ENCODE results near the gene PERM1. TPM values are rescaled to one million over a fixed set of nuclear protein-coding genes. Genes with fewer than 3 reads are reported as not detected.
A peak's percentile ranks its signal among the peaks of the same experiment; 100 is the strongest.

The PERM1 gene
- total RNA-seq, 2 donors from 2014 or later, result not detected

DNA sequence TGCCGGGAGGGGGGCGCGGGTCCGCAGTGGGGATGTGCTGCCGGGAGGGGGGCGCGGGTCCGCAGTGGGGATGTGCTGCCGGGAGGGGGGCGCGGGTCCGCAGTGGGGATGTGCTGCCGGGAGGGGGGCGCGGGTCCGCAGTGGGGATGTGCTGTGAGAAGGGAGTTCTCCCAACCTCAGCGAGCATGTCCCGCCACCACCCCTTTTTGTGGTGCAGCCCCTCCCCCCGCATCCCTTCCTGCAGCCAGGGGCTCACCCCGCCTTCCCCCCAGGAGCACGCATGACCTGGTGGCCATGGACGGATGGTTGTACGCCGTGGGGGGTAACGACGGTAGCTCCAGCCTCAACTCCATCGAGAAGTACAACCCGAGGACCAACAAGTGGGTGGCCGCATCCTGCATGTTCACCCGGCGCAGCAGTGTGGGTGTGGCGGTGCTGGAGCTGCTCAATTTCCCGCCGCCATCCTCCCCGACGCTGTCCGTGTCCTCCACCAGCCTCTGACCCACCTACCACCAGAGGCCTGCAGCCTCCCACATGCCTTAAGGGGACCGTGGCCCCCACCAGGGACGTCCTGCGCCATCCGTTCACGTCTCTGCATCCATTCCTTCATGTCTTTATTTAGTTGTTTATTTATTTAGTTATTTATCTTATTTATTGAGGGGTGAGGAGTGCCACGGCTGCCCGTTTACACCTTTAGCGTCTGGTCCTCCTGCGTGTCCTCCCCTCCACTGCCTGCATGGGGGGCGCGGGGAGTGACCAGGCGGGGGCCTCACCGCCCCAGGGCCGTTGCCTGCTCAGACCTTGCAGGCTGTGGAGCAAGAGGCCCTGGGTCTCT, 17.0 kb downstream of the PERM1 start:
- Mint-ChIP-seq H3K36me3 (no peaks in the 10 kb centered on the region), H3K9me3 (peaks cover 0 to 7% of the 10 kb centered on the region in 2 donors), H3K27ac (no peak overlapping the region)
- ATAC-seq (no peak), DNase-seq (ENCODE audit: low spot score in 2 of 2) (no peak)

DNA sequence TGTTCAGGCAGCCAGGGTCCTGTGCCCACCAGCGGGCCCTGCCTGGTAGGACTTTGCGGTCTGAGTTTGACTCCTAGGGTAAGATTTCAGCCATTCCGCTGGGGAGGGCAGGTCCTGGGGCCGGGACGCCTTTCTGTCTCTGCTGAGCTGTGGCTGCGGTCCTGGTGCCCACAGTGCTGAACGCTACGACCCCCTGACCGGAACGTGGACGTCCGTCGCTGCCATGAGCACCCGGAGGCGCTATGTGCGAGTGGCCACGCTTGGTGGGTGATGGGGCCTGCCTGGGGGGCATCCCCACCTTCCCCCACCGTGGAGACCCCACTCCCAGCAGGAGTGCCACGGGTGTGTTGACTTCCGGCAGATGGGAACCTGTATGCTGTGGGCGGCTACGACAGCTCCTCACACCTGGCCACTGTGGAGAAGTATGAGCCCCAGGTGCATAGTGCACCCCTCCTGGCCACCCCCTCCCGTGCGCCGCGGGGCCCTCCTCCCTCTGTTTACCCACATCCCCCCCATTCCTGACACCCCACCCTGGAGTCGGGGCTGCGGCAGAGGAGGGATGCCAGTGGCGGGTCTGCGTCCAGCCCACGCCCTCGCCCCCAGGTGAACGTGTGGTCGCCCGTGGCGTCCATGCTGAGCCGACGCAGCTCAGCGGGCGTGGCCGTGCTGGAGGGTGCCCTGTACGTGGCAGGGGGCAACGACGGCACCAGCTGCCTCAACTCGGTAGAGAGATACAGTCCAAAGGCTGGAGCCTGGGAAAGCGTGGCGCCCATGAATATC, 18.0 kb downstream of the PERM1 start:
- ATAC-seq (no peak), DNase-seq (ENCODE audit: low spot score in 2 of 2) (no peak)
- peaks cover 0 to 2% of the 10 kb centered on the region in 2 donors for H3K36me3 Mint-ChIP-seq
- H3K27ac Mint-ChIP-seq, result no peak overlapping the region
- H3K9me3 Mint-ChIP-seq, result no peaks in the 10 kb centered on the region

DNA sequence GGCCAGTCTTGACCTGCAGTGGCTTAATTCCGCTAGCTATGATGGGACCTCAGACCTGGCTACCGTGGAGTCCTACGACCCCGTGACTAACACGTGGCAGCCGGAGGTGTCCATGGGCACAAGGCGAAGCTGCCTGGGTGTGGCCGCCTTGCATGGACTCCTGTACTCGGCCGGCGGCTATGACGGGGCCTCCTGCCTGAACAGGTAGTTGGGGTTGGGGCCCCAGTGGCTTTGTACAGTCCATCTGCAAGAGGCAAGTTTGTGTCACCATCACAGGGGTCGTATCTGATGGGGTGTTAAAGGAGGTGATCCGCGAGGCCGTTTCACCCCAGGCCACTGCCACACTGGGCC, 18.6 kb downstream of the PERM1 start:
- Mint-ChIP-seq H3K27ac (no peak overlapping the region), H3K9me3 (no peaks in the 10 kb centered on the region), H3K36me3 (peaks cover 5 to 9% of the 10 kb centered on the region in 2 donors)
- ATAC-seq (no peak), DNase-seq (ENCODE audit: low spot score in 2 of 2) (no peak)

DNA sequence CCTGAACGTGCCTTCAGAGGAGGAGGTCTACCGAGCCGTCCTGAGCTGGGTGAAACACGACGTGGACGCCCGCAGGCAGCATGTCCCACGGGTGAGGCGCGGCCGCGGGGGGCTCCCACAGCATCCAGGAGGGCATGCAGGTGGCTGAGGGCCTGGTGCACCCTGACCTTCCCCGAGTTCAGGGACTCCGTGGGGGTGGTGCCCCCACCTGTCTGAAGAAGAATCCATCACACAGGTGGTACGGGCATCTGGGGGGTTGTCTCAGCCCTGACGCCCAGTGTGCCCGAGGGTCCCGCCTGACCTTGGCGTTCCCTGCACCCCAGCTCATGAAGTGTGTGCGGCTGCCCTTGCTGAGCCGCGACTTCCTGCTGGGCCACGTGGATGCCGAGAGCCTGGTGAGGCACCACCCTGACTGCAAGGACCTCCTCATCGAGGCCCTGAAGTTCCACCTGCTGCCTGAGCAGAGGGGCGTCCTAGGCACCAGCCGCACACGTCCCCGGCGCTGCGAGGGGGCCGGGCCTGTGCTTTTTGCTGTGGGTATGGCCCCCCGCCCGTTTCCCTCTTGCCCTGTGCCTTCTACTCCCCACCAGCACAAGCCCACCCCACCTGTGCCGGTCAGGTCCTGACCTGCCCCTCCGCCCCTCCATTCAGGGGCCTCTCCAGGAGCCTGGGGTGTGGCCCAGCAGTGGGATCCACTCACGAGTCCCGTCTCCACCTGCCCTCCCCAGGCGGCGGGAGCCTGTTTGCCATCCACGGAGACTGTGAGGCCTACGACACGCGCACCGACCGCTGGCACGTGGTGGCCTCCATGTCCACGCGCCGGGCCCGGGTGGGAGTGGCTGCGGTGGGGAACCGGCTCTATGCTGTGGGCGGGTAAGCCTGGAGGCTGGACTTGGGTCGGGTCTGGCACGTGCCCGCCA, 19.3 kb downstream of the PERM1 start:
- ATAC-seq (no peak), DNase-seq (ENCODE audit: low spot score in 2 of 2) (no peak)
- Mint-ChIP-seq H3K36me3 (peaks cover 6 to 12% of the 10 kb centered on the region in 2 donors), H3K9me3 (no peaks in the 10 kb centered on the region), H3K27ac (no peak overlapping the region)

DNA sequence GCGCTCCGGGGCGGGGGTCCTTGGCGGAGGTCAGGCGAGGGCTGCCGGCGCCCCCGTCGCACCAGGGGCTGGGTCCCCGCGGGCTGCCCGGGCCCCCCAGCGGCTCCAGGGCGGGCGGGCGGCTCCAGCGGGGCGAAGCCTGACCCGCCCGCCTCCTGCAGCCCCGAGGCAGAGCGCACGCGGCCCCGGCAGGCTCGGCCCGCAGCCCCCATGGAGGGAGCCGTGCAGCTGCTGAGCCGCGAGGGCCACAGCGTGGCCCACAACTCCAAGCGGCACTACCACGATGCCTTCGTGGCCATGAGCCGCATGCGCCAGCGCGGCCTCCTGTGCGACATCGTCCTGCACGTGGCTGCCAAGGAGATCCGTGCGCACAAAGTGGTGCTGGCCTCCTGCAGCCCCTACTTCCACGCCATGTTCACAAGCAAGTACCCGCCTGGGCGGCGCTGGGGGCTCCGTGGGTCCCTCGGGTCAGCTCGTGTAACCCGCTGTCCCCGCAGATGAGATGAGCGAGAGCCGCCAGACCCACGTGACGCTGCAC, 20.7 kb downstream of the PERM1 start:
- Mint-ChIP-seq H3K9me3 (no peaks in the 10 kb centered on the region), H3K36me3 (peaks cover 6 to 22% of the 10 kb centered on the region in 2 donors), H3K27ac (no peak overlapping the region)
- DNase-seq (ENCODE audit: low spot score in 2 of 2) (no peak), ATAC-seq (no peak)

DNA sequence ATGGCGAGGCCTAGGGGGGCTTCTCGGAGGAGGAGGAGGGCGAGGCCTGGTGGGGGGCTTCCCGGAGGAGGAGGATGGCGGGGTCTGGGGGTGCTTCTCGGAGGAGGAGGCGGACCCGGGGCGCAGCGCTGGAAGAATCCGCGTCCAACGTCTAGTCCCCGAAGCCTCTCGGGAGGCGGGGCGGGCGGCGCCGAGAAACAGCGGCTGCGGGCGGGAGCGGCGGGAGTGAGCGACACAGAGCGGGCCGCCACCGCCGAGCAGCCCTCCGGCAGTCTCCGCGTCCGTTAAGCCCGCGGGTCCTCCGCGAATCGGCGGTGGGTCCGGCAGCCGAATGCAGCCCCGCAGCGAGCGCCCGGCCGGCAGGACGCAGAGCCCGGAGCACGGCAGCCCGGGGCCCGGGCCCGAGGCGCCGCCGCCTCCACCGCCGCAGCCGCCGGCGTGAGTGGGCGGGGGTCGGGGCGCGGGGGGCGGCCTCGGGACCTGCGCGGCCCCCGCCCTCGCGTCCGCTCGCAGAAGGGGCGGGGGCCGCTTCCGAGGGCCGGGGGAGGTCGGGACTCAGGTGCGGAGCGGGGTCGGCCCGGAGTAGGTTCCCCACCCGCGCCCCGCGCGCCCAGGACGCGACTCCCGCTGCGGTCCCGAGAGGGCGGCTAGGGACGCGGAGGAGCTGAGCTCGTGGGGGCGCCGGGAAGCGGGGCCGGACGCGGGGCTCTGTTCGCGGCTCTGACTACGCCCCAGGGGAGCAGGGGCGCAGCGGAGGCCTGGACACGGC, 21.3 kb downstream of the PERM1 start, which contains the start of gene KLHL17:
Gene KLHL17, plus strand, starts transcription at position 222 of the 769 bp plus-strand sequence. Its CDS starts 110 bp downstream, at position 332.
- H3K9me3 Mint-ChIP-seq, result no peaks in the 10 kb centered on the region
- peak within 1 kb of the TSS in 1 of 2 donors; percentile 53 for H3K27ac Mint-ChIP-seq
- DNase-seq (ENCODE audit: low spot score in 2 of 2) (peak in 1 of 2 donors; percentile 89), ATAC-seq (peak; percentile 45 to 74)
- H3K36me3 Mint-ChIP-seq, result peaks cover 6 to 27% of the 10 kb centered on the region in 2 donors

DNA sequence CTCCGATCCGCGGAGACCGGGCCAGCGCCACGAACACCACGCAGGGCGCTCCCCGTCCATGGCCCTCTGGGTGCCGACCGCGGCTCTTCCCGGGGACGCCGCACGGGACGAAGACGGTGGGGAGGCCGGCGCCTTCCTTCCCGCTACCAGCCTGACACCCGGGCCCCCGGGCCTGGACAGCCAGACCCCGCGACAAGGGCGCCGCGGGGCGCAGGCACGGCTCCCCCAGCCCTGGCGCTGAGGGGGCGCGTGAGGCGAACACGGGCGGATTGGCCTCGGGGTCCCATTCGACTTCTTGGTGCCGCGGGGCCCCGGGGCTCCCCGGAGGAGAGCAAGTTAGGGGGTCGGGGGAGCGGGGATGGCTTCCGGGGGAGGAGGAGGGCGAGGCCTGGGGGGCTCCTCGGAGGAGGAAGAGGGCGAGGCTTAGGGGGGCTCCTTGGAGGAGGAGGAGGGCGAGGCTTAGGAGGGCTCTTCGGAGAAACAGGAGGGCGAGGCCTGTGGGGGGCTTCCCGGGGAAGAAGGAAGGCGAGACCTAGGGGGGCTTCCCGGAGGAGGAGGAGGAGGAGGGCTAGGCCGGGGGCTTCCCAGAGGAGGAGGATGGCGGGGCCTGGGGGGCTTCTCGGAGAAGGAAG, 22.0 kb downstream of the PERM1 start:
- H3K27ac Mint-ChIP-seq, result peak overlapping the region in 1 of 2 donors; percentile 53
- peak; percentile 11 to 26 for ATAC-seq
- H3K36me3 Mint-ChIP-seq, result peaks cover 12 to 34% of the 10 kb centered on the region in 2 donors
- no peak for DNase-seq (ENCODE audit: low spot score in 2 of 2)
- no peaks in the 10 kb centered on the region for H3K9me3 Mint-ChIP-seq

DNA sequence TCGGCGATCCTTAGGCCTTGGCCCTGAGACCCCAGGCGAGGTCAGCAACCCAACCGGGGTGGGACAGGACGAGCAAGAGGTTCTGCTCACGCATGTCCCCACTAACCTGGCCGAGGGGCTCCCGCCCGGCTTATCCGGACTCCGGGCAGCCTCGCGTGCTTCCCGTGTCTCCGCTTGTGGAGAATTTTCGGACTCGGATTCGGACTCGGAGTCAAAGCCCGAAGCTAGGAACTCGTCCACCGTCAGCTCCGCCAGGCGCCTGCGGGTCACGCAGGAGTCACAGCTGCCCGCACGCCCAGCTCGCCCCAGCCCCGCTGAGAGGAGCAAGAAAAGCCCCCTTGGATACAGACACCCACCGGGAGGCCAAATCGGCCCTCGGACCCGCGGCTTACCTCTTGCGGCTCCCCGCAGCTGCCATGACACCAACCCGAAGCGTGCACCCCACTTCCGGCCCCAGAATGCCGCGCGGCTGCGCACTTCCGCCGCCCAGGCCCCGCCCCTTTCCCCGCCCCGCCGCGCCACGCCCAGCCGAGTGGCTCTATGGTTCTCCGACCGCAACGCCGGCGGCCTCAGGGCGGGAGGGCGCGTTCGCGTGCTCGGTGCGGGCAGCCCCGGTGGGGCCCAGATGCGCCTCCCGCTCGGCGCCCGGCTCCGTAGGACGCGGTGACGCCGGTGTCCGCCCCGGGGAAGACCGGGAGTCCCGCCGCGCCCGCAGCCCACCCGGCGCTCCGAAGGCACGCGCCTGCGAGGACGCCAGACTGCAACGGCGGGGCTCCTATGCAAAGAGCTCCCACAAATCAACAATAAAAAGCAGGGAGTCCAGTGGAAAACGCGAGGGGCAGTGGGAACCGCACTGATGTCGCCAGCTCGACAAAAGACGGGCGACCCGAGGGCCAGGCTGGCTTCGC, 22.8 kb downstream of the PERM1 start, which contains the start of gene NOC2L:
Gene NOC2L, minus strand, starts transcription at position 434 of the 908 bp plus-strand sequence. Its CDS starts 16 bp downstream, at position 418.
- Mint-ChIP-seq H3K9me3 (no peaks in the 10 kb centered on the region), H3K36me3 (peaks cover 12 to 39% of the 10 kb centered on the region in 2 donors), H3K27ac (peak within 1 kb of the TSS; percentile 91 to 98)
- peak; percentile 89 to 92 for ATAC-seq
- DNase-seq (ENCODE audit: low spot score in 2 of 2), result peak; percentile 91 to 97

DNA sequence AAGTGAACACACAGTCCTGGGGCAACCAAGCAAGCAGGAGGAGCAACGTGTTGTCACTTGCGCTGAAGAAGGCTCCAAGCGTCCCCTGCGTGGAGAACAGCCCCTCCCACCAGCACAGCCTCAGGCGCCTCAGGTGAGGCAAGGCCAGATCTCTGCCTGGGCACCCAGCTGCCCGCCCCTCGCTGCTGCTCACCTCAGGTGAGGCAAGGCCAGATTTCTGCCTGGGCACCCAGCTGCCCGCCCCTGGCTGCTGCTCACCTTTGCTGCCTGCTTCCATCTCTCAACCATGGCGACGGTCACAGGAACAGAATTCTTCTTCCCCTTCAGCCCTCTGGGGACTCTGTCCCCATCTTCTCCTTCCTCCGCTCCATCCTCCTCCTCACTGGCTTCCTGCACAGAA, 25.3 kb downstream of the PERM1 start:
- ATAC-seq (no peak), DNase-seq (ENCODE audit: low spot score in 2 of 2) (no peak)
- Mint-ChIP-seq H3K27ac (peak overlapping the region in 1 of 2 donors; percentile 91), H3K9me3 (no peaks in the 10 kb centered on the region), H3K36me3 (peaks cover 12 to 44% of the 10 kb centered on the region in 2 donors)

DNA sequence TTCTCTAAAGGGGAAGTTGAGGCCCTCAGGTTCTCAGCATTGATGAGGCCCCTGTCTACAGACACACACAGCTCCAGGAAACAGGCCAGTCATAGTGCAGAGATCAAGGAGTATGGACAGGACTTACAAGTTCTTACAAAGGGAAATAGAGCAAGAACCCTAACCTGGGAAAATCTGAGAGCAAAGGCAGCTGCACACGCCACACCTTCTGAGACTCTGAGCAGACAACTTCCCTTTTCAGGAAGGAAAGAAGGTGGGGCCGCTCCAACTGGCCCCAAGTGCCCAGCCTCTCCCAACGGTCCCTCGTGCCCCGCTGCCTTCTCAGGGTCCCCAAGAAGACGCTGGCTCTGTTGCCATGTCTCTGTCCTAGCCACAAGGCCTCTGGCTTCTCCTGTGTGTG, 26.4 kb downstream of the PERM1 start:
- H3K9me3 Mint-ChIP-seq, result no peaks in the 10 kb centered on the region
- H3K36me3 Mint-ChIP-seq, result peaks cover 16 to 49% of the 10 kb centered on the region in 2 donors
- no peak for ATAC-seq
- DNase-seq (ENCODE audit: low spot score in 2 of 2), result no peak
- no peak overlapping the region for H3K27ac Mint-ChIP-seq

DNA sequence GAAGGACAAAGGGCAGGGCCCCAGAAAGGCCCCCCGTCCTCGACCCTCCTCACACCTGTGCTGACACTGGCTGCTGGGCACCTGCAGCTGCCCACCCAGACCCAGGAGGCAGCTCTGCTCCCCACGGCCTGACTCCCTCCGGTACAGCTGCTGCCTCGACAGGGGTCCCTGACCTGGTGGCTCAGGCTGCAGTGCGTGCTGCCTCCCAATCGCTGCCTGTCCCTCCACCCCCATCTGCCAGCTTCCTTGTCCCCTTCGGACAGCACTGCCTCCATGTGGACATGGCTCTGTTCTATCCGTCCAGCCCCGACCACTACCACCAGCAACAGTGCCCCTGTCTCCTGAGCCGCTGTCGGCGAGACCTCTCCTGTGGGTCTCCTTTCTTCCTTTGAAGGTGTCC, 27.0 kb downstream of the PERM1 start:
- no peaks in the 10 kb centered on the region for H3K9me3 Mint-ChIP-seq
- no peak for ATAC-seq
- no peak for DNase-seq (ENCODE audit: low spot score in 2 of 2)
- peaks cover 21 to 54% of the 10 kb centered on the region in 2 donors for H3K36me3 Mint-ChIP-seq
- H3K27ac Mint-ChIP-seq, result no peak overlapping the region

DNA sequence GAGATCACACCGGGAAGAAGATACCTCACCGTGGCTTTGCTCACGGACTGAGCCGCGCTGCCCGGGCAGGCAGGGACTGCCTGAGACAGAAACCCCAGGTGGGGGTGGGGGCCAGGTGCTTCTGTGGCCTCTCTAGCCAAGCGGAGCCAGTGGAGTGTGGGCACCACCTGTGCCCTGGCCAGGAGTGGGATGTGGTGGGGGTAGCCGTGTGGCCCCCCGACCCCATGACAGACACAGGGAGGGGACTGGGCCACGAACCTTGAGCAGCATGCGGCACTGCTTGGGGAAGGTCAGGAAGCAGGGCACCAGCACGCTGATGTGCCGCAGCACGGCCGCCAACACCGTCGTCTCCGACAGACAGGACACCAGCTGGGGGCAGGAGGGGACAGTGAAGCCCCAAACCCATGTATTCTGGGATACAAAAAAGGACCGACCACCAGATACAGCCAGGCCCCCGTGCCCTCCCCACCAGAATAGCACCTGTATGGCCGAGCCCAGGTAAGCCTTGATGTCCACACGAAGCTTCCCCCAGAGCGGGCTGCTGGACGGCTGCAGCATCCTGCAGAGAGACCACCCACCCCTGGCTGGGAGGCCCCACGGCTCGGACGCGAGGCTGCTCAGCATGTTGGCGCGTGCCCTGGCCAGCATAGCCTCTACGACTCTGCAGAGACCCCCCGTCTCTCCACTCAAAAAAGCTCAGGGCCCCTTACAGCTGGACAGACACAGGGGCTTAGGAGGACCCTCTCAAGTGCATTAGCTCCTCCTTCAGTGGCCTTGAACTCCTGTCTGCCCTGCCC, 28.2 kb downstream of the PERM1 start:
- Mint-ChIP-seq H3K36me3 (peaks cover 29 to 58% of the 10 kb centered on the region in 2 donors), H3K27ac (no peak overlapping the region), H3K9me3 (no peaks in the 10 kb centered on the region)
- DNase-seq (ENCODE audit: low spot score in 2 of 2) (no peak), ATAC-seq (no peak)

DNA sequence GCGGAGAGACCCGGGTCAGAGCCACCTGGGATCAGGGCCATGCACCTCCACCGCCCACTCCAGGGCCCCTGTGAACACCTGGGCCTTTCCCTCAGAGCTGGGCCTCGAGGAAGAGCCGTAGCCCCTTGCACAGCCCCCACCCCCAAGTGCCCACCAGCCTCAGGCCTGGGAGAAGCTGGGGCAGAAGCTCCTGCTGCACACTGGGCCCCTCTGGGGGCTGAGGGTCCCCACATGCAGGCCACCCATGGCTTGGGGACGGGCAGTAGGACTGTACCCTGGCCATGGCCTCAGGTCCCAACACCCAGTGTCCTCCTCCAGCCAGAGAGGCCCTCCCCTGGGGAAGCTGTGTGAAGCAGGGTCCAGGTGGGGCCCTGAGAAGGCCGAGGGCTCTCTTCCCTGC, 29.3 kb downstream of the PERM1 start:
- peaks cover 23 to 50% of the 10 kb centered on the region in 2 donors for H3K36me3 Mint-ChIP-seq
- no peaks in the 10 kb centered on the region for H3K9me3 Mint-ChIP-seq
- no peak overlapping the region for H3K27ac Mint-ChIP-seq
- no peak for ATAC-seq
- DNase-seq (ENCODE audit: low spot score in 2 of 2), result no peak
